Heart left ventricle (tissue), 13 donors: ENCODE results near the gene TUBB.

ENCODE experiments used
- CTCF ChIP-seq, 12 donors: fragments of 200-600 bp; sonication (generic) in 4 of 12; IDR thresholded peaks; one replicate each; pipeline versions ENCODE4 v1.5.0 to v1.8.0; 2018 to 2022; ENCODE audit warnings: antibody characterized with exemption in 12 of 12, mild to moderate bottlenecking in 5 of 12
- POLR2A ChIP-seq, 2 donors: fragments of 450-650 bp; IDR thresholded peaks; one replicate each; pipeline ENCODE4 v1.6.1; 2017; ENCODE audit warnings: antibody characterized with exemption in 2 of 2, mild to moderate bottlenecking in 2 of 2, moderate library complexity in 2 of 2
- donor health status: ischemic (EF 13 %, LVEDD 7.1; RV severe dilation, severe dysfunction).
- donor health status: DM: no; HTN: yes; CAD: no.
- donor health status: DM: no; HTN: no; CAD: no.
- donor health status: ischemic (EF 25% LVEDD 6.9; RV normal size, moderate dysfunction).
- donor health status: ischemic (EF 25% LVEDD 5.7; RV mildly dilated, moderate dysfunction).
- donor health status: ischemic (EF 35%, LVEDD 5.7; RV mildly dilated, moderate dysfunction).
- donor health status: nonischemic (EF 11% LVEDD 7.7; RV severe dilation, severe dysfunction).
- donor health status: DM: yes; HTN: yes; CAD: no.
- donor health status: PGD.
- donor health status: ischemic (EF 29% LVEDD 5.4; RV normal size, mild dysfunction).
- donor health status: nonischemic (EF 23%, LVEDD 6.1; RV moderate dilation, normal function).

GRCh38 chr6:30770592-30770991, 50.4 kb downstream of the TUBB start:
- TF ChIP-seq CTCF (IDR thresholded peaks at IDR 0.05) = no peak
- no peak for TF ChIP-seq POLR2A (IDR thresholded peaks at IDR 0.05)
